GM21576 (cell line): ENCODE measurements around the gene PIAS1.
"Not testable (repeated sequence)": the region's sequence is repeated elsewhere in the genome, so short reads cannot be mapped to it uniquely, and the experiment has no call there.

Experiments used
- ATAC-seq: cut with Tn5 transposase; IDR thresholded peaks from one replicate; pipeline ENCODE4 v1.9.1; 2021; ENCODE audit warnings: mild to moderate bottlenecking, moderate library complexity; ENCODE audit not compliant: unreplicated experiment

The PIAS1 gene

DNA sequence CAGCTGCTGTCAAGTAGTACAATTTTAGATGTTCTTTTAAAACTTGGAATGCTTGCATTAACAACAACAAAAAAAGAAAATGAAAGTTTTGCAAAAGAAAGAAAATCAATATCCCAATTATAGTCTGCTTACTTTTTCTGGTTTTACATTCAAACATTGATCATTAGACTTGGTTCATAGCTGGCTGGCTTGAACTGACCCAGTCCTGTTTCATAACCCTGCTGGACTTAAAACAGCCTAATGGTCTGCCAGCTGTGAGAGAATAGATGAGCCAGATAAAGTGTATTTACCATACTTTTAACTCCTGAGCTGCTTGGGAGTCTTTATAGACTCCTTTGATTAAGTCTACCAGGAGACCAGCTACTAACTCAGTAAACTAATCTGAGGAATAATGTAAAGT lies 59.2 kb downstream of the PIAS1 start:
- no peak for ATAC-seq

GRCh38 chr15:68113751-68114150 lies 59.6 kb downstream of the PIAS1 start:
- ATAC-seq: no peak

GRCh38 chr15:68114356-68114755 lies 60.2 kb downstream of the PIAS1 start:
- no peak for ATAC-seq

GRCh38 chr15:68114840-68115239 lies 60.7 kb downstream of the PIAS1 start:
- ATAC-seq: no peak

DNA sequence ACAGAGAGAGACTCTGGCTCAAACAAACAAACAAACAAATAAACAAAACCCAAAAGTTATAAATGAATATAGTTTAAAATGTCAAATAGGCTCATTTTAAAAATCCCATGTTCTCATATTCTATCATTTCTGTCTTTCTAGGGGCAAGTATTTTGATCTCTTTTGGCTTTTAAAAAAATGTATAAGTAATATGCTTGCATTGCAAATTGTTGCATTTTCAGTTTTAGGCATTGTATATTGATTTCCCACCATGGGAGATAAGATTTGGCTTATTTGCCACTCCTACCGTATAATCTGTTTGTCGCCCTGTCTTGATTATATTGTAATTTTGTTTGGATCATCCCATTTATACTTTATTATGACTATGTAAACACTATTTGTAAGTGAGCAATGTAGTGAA lies 70.6 kb downstream of the PIAS1 start:
- no peak for ATAC-seq

GRCh38 chr15:68126396-68126795 lies 72.3 kb downstream of the PIAS1 start:
- no peak for ATAC-seq

- no peak for ATAC-seq
Measured at GRCh38 chr15:68129072-68129471, 75.0 kb downstream of the PIAS1 start.

DNA sequence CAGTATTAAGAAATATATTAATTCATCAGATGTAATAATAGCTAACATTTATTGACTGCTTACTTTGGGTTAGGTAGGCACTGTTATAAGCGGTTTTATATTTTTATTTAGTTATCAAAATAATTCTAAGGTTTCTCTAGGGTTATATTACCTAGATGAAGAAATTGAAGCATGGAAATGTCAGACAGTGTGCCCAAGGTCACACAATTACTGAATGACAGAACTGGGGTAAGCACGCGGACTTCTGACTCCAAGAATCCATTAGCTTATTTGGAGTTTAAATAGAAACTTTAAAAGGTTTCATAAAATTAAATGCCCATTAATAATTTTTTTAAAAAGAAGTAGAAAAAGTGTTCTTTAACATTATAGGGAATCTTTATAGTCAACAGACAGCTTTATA lies 76.7 kb downstream of the PIAS1 start:
- ATAC-seq: no peak

GRCh38 chr15:68137096-68137495 lies 83.0 kb downstream of the PIAS1 start:
- no peak for ATAC-seq

- ATAC-seq: no peak
Measured at GRCh38 chr15:68143129-68143528, 89.0 kb downstream of the PIAS1 start.

- ATAC-seq: no peak
Measured at GRCh38 chr15:68143785-68144184, 89.7 kb downstream of the PIAS1 start.

DNA sequence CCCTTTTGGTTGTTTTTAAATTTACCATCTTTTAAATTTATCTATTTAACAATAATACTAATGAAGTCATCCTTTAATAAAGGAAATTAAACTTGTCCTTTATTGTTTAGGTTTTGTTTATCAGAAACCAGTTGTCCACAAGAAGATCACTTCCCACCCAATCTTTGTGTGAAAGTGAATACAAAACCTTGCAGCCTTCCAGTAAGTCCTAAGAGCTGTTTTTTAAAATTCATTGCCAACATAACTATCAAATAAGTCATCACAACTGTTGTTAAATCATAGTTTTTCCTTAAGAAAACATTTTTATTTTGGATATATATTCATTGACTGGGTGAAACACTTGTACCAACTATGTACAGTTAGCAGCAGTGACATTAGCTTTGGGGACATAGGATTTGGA lies 91.6 kb downstream of the PIAS1 start:
- no peak for ATAC-seq

DNA sequence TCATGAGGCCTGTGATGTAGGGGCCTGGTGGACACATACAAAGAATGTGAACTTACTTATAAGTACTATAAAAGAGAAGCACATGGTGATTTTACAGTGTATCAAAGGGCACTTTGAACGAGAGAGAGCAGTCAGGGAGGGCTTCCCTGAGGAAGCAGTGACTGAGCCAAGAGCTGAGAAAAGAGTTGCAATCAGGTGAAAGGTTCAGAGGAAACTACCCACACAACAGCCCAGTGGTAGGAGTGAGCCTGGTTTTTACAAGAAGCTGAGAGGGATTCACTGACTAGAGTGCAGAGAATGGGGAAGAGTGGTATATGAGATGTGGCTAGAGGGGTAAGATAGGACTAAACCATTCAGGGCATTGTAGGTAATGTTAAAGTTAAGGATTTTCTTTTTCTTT lies 93.9 kb downstream of the PIAS1 start:
- ATAC-seq: no peak

- ATAC-seq: no peak
Measured at GRCh38 chr15:68149059-68149458, 94.9 kb downstream of the PIAS1 start.

DNA sequence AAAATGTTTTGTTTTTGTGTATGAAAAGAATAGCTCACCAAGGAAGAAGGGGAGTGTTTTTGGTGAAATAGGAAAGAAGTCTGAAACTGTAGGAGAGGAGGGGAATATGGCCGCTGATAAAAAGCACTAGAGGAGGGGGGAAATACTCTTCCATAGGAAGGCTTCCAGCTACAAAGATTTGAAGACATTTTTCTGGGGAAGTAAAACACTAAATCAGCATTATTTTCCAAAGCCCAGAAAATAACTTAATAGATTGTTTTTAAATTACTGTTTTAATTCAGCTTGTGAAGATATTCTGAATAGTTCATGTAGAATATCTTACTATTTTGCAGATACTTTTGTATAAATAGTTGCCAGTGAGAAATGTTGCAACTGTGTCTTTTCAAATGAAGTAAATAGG lies 96.1 kb downstream of the PIAS1 start:
- ATAC-seq: no peak

DNA sequence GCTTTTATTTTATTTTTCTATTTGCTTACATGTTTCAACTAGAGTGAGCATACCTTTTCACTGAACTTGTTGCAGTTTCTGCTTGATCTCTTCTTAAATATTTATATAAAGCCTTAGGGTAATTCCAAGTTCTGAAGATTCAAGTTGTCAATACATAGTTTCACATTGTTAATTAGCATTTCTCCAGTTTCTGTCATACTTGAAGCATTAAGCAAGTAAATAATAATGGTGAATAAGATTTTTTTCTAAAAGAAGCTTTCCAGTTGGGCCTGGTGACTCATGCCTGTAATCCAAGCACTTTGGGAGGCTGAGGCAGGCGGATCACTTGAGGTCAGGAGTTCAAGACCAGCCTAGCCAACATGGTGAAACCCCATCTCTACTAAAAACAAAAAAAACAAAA lies 97.2 kb downstream of the PIAS1 start:
- no peak for ATAC-seq

- no peak for ATAC-seq
Measured at GRCh38 chr15:68152342-68152741, 98.2 kb downstream of the PIAS1 start.

DNA sequence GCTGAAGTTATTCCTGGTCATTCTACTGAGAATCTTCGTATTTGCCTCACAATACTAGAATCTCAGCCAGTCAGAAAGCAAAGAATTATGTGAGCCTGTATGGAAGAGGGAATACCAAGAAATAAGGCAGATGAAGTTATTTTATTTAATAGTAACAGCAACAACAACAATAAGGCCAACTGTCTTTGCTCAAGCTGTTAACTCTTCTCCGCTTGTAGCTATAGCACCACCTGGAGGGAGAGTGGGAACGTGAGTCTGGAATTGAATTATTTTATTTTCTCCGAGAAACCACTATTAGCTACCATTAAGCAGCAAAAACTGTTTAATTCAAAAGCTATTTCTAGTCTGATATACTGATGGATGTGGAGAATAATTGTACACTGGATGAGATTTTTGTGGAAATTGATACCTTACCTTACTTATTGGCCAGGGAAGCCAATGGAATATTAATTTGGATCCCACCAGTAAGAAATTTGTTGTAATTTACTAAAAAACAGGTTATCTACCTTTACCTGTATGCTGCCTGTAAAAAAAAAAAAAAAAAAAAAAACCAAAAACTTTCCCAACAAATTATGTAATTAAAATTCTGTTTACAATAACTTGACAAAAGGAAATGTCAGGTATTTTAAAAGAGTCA lies 100.9 kb downstream of the PIAS1 start:
- ATAC-seq: no peak

DNA sequence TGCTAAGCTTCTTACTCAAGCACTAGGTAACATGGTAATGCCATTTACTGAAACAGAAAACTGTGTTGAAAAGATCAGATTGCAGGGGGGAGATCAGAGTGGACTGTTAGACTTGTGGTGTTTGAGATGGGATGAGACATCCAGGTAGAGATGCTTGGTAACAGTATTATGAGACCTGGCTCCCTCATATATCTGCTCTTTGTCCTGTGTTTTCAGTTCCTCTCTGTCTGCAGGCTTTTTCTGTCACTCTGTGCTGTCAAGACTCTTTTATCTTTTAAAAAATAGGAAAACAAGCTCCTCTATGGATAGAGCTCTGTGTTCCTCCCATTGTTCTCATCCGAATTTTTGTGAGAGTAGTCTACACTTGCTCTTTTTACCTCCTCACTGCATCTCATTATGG lies 103.0 kb downstream of the PIAS1 start:
- no peak for ATAC-seq

DNA sequence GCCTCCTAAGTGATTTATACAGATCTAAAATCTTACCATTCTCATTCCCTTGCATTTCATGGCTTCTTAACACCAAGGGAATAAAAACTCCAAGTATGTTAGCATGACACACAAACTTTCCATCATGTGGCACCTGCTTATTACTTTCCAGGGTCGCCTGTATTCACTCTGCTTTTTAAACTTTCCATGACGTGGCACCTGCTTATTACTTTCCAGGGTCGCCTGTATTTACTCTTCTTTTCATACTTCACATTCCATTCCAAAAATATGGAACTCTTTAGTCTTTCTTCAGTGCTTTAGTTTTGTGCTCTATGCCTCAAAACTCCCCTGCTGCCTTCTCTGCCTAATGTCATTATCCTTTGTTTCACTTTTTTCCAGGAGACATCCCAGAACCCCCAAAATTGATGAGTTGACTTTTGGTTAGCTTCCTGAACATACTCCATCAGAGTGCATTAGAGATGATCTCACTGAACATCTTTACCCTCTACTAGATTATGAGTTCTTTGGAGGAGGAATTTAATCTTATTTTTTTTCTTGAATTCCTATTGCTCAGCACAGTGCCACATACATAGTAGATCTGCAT lies 104.0 kb downstream of the PIAS1 start:
- no peak for ATAC-seq

DNA sequence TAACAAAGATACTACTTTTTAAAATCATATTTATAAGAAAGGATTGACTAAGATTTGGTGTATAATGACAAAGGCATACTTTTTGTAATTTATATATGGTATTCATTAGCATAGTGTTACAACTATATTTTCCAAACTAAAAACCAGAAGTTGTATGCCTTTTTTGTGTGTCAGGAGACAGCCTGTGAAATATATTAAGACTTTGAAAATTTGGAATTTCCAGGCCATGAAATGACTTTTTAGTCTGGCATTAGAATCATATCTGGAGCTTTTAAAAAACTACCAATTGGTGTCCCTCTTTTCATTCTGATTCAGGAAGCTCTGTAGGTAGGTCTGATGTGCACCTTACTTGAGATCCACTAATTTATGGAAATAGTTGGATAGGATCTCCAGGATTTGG lies 109.1 kb downstream of the PIAS1 start:
- ATAC-seq: no peak

DNA sequence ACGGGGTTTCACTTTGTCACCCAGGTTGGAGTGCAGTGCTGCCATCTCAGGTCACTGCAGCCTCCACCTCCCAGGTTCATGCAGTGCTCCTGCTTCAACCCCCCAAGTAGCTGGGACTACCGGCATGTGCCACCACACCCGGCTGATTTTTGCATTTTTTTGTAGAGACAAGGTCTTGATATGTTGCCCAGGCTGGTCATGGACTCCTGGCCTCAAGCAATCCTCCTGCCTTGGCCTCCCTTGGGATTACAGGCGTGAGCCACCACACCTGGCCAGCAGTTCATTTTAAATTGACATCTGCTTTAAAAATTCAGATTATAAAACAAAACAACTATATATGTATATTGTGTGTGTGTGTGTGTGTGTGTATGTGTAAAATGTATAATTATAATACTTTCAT lies 112.7 kb downstream of the PIAS1 start:
- no peak for ATAC-seq

DNA sequence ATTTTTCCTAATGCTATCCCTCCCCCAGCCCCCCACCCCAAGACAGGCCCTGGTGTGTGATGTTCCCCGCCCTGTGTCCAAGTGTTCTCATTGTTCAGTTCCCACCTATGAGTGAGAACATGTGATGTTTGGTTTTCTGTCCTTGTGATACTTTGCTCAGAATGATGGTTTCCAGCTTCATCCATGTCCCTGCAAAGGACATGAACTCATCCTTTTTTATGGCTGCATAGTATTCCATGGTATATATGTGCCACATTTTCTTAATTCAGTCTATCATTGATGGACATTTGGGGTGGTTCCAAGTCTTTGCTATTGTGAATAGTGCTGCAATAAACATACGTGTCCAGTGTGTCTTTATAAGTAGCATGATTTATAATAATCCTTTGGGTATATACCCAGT lies 117.9 kb downstream of the PIAS1 start:
- not testable (repeated sequence) for ATAC-seq
